GM21619 (cell line): ENCODE results near the gene PDE7B.
"Not testable (repeated sequence)": the region's sequence is repeated elsewhere in the genome, so short reads cannot be mapped to it uniquely, and the experiment has no call there.

ENCODE experiments used
- ATAC-seq: cut with Tn5 transposase; IDR thresholded peaks from one replicate; pipeline ENCODE4 v1.9.1; 2021; ENCODE audit not compliant: unreplicated experiment

Gene PDE7B

DNA sequence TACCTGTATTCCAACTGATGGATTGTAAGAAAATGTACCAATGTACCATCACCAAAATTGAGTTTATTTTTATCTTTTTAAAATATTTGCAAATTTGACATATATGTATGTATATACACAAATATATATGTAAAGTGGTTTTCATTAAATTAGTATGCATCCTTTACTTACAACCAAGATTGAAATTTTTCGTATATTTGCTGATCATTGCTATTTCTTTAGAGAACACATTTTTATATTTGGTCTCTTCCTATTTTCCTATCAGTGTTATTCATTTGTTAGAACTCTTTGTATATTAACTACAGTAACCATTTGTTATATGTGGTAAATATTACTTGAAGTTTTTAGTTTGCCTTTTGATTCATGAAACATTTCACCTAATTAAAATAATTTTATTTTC, 324.4 kb downstream of the PDE7B start:
- ATAC-seq, result no peak

DNA sequence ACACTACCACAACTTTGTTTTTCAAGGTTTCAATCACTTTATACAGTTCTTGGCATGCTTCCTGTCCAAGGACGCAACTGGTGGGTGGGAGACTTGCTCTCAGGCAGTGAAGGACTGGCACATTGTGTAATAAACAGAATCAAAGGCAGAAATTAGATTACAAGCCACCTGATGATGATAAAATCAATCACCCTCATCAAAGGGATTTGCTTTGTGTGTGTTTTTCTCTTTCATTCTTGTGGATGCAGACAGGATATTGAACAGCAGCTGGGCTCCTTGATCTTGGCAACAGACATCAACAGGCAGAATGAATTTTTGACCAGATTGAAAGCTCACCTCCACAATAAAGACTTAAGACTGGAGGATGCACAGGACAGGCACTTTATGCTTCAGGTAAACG, 327.2 kb downstream of the PDE7B start:
- no peak for ATAC-seq

DNA sequence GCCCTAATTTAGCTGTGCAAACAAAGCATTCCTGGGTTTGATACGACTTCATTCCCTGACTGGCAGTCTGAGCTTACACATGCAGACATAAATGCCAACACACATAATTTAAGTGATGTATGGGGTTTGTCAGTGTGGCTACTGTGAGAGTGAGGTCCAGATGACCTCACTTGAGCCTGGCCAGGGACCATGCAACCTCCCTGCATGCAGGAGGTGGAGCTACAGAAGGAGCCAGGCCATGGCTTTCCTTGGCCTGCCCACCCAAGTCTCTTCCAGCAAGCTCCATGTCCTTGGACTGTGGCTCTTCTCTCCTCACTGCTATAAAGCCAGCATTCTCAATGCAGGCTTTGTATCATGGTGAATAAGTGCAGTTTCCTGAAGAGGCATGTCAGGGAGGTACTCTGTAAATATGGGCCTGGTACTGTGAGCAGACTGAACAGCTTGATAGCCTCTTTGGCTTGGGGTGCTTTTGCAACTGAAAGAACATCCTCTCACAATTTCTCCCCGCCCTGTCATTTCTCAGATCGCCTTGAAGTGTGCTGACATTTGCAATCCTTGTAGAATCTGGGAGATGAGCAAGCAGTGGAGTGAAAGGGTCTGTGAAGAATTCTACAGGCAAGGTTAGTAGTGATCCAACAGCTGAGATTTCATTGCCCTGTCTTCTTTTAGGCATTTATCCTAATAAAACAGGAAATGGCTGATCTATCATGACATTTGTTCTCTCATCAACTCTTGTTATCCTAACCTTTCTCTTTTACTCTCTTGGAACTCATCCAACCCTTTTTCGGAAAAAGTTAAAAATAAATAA, 329.4 kb downstream of the PDE7B start:
- no peak for ATAC-seq

DNA sequence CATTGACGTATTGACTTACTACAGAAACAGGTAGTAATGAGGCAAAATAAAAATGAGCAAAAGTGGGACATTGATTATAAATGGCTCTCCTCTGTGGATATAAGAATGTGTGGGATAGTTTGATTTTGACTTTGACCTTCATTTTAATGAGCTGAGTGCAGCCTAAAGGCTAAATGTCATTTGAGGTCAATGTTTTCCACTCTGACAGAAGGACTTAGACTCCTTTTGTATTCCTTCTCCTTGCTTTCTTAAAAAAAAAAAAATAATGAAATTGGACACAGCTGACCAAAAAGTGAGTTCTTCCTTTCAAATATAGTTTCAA, 330.0 kb downstream of the PDE7B start:
- no peak for ATAC-seq

DNA sequence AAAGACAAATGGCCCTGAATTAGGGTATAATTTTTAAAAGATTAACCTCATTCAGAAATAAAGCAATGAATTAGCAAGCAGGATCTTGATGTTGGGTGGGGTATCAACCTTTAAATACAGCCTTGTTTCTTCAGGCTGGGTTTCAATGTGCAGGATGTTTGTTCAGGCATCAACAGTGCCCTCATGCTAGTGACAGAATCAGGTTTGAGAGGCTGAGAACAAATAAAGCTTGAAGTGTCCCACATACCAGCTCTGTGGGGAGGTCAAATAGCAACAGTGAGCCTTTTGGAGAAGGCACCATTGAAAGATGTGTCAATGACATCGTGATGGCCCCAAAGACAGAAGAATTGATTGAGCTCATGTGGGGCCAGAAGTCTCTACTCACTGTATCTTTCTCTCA, 330.4 kb downstream of the PDE7B start:
- no peak for ATAC-seq

DNA sequence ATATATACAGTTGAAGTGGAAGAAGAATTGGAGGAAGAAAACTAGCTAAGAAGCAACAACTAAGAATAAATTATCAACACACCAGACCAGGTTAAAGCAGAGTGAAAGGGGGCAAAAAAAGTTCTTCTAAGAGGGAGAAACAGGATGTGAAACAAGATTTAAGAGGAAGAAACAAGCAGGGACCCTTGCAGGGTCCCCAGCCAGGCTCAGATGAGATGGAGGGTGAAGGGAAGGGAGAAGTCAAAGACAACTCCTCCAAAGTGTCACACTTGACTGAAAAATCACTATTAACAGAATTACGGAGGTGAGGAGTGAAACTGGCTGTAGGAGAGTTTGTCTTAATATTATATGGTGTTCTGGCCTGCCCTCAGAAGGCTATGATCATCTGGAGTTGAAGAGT, 333.2 kb downstream of the PDE7B start:
- ATAC-seq, result no peak

DNA sequence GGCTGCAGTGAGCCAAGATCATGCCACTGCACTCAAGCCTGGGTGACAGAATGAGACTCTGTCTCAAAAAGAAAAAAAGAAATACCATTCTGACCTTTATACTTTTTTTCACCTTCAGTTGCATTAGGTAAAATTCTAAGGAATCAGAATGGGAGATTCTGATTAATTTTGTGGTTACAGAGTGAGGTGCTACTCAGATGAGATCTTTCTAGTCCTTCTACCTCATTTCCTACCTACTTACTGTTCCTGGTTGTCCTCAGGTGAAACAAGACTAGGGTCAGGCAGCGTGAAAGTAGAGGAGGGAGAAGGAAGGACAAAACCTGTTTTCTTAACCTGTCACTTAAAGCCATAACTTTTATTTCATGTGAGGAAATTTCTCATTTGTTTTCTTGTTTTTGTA, 334.9 kb downstream of the PDE7B start:
- no peak for ATAC-seq

DNA sequence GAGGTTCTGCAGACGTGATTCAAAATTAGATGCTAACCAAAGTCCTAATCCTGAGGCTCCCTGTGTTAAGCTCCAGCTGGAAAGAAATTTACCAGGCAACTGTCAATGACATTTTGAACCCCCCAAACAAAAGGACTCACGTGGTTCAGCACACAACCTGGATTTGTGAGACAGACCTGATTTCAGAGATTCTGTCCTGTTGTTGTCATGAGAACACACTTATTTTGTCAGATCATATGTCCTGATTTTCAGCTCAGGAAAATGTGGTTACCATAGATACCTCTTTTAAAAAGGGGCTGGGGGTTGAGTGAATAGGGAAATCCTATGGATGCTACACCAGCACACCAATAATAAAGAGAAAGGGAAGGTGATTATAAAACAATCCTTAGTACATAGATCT, 337.0 kb downstream of the PDE7B start:
- ATAC-seq, result no peak

DNA sequence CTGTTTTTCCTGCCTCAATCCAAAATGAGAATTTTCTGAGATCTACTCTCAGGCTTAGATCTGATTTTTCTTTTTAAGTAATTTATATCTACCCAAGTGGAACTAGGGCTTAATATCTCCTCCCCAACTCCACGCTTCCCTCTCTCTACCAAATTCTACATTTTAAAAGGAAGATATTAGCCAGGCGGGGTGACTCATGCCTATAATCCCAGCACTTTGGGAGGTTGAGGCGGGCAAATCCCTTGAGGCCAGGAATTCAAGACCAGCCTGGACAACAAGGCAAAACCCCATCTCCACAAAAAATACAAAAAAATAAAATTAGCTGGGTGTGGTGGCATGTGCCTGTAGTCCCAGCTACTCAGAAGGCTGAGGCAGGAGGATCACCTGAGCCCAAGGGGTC, 337.6 kb downstream of the PDE7B start:
- ATAC-seq, result no peak

DNA sequence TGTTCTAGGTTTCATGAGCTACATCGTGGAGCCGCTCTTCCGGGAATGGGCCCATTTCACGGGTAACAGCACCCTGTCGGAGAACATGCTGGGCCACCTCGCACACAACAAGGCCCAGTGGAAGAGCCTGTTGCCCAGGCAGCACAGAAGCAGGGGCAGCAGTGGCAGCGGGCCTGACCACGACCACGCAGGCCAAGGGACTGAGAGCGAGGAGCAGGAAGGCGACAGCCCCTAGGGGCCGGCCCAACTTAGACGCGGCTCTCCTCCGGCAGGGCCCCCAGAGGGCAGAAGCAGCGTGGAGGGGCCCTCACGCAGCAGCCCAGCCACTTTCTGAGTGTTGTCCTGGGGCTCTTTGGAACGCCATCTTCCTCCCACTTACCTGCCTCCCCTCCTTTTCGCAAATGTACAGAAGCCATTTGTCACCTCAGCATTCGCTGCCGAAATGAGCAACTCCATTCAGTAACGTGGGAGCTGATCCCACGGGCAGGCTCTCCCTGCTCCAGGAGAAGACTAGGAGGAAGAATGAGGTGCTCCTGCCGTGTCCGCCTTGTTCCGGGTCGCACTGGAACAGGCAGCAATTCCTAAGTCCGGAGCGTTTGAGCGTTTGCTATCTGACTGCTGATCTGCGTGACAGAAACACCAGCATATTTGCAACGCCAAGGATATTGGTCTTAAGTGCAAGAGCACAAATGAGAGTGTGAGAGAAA, 340.3 kb downstream of the PDE7B start:
- no peak for ATAC-seq

DNA sequence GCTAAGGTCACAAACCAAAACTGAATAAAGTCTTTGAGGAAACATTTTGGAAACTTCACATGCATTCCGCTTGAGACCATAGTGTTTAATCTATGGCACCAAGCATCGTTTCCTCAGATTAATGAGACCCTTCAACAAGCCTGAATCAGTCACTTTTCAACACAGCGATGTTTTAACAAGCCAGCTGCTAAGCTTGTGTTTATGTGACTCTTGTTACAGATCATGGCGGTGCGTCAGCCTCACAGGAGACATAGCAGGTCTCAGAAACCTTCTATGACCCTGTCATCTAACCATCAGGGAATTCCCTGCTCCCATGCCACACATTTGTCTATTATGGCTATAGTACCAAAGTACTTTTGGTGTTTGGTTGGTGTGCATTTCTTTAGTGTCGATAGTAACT, 341.4 kb downstream of the PDE7B start:
- no peak for ATAC-seq

DNA sequence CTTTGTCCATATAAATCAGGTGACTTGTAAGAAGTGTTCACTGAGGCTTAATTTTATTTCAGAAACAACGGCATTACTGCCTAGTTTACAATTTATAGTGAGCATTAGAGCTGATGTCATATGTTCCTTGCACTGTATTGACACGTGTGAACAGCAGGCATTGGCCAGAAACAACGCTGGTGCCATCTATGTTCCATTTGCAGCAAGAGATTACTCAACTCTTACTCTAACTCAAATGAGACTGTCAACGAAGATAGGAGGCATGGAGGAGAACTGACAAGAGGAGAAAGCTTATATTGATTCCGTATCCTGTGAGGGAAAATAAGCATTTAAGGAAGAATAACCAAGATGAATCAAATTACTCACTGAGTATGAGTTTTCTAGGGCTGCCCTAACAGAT, 350.2 kb downstream of the PDE7B start:
- no peak for ATAC-seq

DNA sequence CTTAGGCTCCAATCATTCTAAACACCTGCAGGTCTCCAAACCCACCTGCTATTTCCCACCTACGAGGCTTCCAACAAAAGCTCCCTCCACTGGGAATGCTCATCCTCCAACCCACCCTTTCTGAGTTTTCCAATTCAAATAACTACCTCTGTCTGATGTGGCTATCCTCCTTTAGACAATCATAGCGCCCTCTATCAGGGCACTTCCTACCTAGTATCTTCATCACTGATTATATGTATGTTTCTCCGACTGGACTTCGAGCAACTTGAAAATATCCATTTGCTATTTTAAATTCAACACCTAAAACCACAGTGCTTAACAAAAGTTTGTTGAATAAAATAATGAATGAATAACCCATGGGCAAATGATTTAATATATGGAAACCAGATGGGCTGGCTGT, 357.3 kb downstream of the PDE7B start:
- no peak for ATAC-seq

DNA sequence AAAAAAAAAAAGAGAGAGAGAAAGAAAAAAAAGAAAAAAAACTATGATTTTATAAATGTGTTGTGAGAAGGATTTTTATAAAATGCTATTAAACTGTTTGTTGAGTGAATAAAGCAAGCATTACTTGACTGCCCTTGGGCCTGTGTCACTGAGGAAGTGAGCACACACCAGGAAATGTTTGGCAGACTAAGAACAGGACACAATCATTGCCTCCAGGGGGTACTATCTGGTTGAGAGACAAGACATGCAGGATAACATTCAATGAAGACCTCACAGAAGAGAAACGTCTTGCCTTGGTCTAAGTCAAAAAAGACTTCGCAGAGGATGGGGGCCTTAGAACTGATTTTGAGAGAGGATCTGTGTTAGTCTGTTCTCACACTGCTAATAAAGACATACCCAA, 358.0 kb downstream of the PDE7B start:
- no peak for ATAC-seq

DNA sequence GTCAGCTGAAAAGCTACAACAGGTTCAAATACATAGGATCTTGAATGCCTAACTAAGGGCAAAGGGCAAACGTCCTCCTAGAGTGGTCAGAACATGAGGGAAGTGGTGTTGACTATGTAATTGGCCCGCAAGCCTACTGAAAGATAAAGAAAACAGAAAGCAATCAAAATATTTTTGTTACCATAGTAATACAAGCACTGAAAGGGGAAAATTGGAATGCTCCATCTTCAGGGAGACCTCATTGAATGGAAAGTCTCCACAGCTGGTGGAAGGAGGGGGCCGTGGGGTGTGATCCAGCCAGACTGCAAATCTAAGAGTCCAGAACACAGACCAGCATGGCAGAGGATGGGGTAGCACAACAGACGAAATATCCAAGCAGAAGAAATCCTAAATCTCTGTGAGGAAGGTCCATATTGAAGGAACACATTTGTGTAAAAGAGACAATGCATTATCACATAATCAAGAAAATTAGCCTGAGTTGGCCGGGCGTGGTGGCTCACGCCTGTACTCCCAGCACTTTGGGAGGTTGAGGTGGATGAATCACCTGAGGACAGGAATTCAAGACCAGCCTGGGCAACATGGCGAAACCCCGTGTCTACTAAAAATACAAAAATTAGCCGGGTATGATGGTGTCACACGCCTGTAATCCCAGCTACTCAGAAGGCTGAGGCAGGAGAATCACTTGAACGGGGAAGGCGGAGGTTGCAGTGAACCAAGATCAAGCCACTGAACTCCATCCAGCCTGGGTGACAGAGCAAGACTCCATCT, 359.1 kb downstream of the PDE7B start:
- ATAC-seq, result no peak

DNA sequence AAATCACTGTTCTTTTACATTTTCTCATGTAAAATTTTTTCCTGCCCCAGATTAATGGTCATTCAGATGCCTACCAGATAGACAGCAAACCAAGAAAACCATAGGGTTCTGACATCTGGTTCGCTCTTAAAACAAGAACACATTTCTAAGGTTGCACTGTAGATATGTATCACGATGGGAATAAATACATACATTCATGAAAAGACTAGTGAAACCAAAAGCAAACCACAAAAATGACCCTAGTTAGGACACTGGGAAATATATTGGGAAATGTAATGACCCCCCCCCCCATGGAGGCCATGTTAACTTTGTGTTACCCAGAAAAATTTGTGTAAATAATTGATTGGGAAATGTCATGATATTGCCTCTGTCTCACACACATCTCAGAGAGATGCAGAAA, 361.1 kb downstream of the PDE7B start:
- no peak for ATAC-seq

DNA sequence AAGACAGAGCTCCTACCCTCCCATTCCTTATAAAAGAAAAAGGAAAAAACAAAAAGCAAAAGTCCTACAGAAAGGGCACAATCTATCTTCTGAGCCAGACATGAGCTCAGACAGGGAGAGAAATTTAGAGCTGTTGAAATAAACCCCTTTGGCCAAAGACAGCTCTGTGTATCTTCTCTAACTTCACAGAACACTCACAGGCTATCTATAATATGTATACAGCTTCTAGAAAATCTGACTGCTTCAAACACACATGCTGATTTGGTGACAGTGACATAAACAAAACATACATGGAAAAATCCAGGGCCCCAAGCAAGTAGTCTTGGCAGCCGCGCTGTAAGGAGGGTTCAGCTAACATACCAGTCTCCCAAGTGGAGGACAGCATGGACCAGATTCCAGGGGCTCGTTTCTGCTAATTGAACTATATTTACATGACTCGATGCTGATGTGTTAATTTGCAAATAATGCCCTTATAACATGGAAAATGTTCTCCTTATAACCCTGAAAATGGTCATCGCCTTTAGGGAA, 361.6 kb downstream of the PDE7B start:
- no peak for ATAC-seq

DNA sequence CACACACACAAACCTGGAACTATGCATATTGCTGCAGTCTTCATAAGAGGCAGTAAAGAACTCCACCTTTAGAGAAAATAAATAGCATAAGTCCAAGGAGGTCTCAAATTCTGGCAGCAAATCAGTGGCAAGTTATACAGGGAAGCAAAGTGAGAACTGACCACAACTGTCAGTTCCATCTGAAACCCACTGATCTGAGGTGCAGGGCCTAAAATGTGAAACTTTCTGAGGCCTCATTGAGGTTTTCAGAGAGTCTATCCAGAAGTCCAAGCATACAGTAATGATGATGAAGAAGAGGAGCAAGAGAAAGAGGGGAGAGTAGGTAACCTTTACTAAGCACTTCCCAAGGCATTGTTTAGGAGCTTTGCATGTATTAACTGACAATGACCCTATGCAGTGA, 362.4 kb downstream of the PDE7B start:
- no peak for ATAC-seq

DNA sequence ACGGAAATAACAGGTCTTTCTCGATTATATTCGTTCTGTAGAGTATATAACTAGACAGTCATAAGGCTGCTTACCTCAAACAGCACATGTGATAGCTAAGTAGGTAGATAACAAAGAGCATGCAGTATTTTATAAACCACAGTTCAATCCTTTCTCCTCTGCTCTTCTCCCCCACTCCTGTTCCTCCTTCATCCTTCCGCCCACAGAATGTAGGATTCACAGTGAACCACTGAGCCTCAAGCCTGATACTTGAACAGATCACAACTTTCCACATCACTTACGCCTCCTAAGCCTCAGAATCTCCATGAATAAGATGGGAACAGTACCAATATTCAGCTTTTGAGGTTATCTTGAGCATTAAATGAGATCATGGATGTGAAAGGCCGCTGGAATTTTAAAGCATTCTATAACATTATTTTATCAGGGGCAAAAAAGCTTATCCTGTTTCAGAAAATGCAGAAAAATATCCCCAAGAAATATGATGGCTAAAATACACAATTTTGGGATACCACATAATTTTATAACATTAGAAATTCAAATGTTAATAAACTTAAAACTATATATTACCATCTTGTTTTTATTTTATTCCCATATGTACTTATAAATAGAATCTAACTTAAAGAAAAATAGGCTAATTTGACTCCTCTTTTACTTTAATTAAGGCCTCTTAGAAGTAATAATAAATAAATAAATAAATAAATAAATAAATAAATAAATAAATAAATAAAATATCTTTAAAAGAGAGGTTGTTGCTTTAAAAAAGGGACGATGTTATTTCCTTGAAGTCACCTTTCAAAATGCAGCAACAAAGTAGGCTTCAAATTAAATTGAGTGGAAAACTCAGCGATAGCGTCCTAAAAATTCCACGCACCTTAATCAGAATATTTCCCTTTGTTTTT, 365.3 kb downstream of the PDE7B start:
- no peak for ATAC-seq

DNA sequence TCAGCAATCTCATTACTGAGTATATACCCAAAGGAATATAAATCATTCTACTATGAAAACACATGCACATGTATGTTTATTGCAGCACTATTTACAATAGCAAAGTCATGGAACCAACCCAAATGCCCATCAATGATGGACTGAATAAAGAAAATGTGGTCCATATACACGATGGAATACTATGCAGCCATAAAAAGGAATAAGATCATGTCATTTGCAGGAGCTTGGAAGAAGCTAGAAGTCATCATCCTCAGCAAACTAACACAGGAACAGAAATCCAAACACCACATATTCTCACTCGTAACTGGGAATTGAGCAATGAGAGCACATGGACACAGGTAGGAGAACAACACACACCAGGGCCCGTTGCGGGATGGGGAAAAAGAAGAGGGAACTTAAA, 373.5 kb downstream of the PDE7B start:
- not testable (repeated sequence) for ATAC-seq

DNA sequence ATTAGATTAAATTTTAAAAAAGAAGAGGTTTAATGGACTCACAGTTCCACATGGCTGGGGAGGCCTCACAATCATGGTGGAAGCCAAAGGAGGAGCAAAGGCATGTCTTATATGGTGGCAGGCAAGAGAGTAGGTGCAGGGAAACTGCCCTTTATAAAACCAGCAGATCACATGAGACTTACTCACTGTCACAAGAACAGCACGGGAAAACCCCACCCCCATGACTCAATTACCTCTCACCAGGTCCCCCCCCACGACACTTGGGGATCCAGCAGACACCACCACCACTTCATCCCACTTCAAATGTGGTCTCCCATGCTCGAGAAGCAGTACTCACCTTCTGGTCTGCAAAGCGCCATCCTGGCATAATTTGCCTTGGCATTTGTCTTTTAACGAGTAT, 374.0 kb downstream of the PDE7B start:
- no peak for ATAC-seq
